ENCODE results near the gene GALNT18.

The GALNT18 gene

GRCh38 chr11:11441516-11441915 lies 180.3 kb downstream of the GALNT18 start:
- Histone ChIP-seq H3K27me3 (ENCODE audit: insufficient read depth, poor library complexity, severe bottlenecking) (no peaks in the 10 kb centered on the region), H3K4me3 (replicated peaks; ENCODE audit: insufficient read depth, low read length) (no peak overlapping the region), H3K27ac (replicated peaks) (no peak overlapping the region)
- no peak for DNase-seq (ENCODE audit: low read depth in 1 of 2, low spot score in 1 of 2)
- no peak for TF ChIP-seq GABPA (IDR thresholded peaks at IDR 0.05; ENCODE audit: low read depth)
- no peak for TF ChIP-seq SPI1 (IDR thresholded peaks at IDR 0.05; ENCODE audit: borderline replicate concordance, low read depth)
- TF ChIP-seq POLR2AphosphoS5 (IDR thresholded peaks at IDR 0.05; ENCODE audit: low read depth) = no peak
- TF ChIP-seq CTCF (IDR thresholded peaks at IDR 0.05; ENCODE audit: insufficient read depth, low read length) = no peak
- TF ChIP-seq, protein P1, sequence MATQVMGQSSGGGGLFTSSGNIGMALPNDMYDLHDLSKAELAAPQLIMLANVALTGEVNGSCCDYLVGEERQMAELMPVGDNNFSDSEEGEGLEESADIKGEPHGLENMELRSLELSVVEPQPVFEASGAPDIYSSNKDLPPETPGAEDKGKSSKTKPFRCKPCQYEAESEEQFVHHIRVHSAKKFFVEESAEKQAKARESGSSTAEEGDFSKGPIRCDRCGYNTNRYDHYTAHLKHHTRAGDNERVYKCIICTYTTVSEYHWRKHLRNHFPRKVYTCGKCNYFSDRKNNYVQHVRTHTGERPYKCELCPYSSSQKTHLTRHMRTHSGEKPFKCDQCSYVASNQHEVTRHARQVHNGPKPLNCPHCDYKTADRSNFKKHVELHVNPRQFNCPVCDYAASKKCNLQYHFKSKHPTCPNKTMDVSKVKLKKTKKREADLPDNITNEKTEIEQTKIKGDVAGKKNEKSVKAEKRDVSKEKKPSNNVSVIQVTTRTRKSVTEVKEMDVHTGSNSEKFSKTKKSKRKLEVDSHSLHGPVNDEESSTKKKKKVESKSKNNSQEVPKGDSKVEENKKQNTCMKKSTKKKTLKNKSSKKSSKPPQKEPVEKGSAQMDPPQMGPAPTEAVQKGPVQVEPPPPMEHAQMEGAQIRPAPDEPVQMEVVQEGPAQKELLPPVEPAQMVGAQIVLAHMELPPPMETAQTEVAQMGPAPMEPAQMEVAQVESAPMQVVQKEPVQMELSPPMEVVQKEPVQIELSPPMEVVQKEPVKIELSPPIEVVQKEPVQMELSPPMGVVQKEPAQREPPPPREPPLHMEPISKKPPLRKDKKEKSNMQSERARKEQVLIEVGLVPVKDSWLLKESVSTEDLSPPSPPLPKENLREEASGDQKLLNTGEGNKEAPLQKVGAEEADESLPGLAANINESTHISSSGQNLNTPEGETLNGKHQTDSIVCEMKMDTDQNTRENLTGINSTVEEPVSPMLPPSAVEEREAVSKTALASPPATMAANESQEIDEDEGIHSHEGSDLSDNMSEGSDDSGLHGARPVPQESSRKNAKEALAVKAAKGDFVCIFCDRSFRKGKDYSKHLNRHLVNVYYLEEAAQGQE (IDR thresholded peaks at IDR 0.05; ENCODE audit: insufficient replicate concordance, low read depth) = no peak

GRCh38 chr11:11441091-11441490 lies 180.7 kb downstream of the GALNT18 start:
- no peak for DNase-seq (ENCODE audit: low read depth in 1 of 2, low spot score in 1 of 2)
- H3K4me3 ChIP-seq (replicated peaks; ENCODE audit: insufficient read depth, low read length) = no peak overlapping the region
- TF ChIP-seq GABPA (IDR thresholded peaks at IDR 0.05; ENCODE audit: low read depth) = no peak
- TF ChIP-seq CTCF (IDR thresholded peaks at IDR 0.05; ENCODE audit: insufficient read depth, low read length) = no peak
- H3K27ac ChIP-seq (replicated peaks) = no peak overlapping the region
- H3K27me3 ChIP-seq (ENCODE audit: insufficient read depth, poor library complexity, severe bottlenecking) = no peaks in the 10 kb centered on the region

- no peak overlapping the region for H3K4me3 ChIP-seq (replicated peaks; ENCODE audit: insufficient read depth, low read length)
- DNase-seq (ENCODE audit: low read depth in 1 of 2, low spot score in 1 of 2) = no peak
- no peaks in the 10 kb centered on the region for H3K27me3 ChIP-seq (ENCODE audit: insufficient read depth, poor library complexity, severe bottlenecking)
- TF ChIP-seq SPI1 (IDR thresholded peaks at IDR 0.05; ENCODE audit: borderline replicate concordance, low read depth) = no peak
- no peak for TF ChIP-seq POLR2AphosphoS5 (IDR thresholded peaks at IDR 0.05; ENCODE audit: low read depth)
- TF ChIP-seq GABPA (IDR thresholded peaks at IDR 0.05; ENCODE audit: low read depth) = no peak
- TF ChIP-seq, protein P1 (IDR thresholded peaks at IDR 0.05; ENCODE audit: insufficient replicate concordance, low read depth) = no peak
- no peak for TF ChIP-seq CTCF (IDR thresholded peaks at IDR 0.05; ENCODE audit: insufficient read depth, low read length)
- H3K27ac ChIP-seq (replicated peaks) = no peak overlapping the region
Measured at GRCh38 chr11:11440144-11440543, 181.7 kb downstream of the GALNT18 start.

GRCh38 chr11:11439591-11439990 lies 182.2 kb downstream of the GALNT18 start:
- no peaks in the 10 kb centered on the region for H3K27me3 ChIP-seq (ENCODE audit: insufficient read depth, poor library complexity, severe bottlenecking)
- TF ChIP-seq SPI1 (IDR thresholded peaks at IDR 0.05; ENCODE audit: borderline replicate concordance, low read depth) (no peak), POLR2AphosphoS5 (IDR thresholded peaks at IDR 0.05; ENCODE audit: low read depth) (no peak), CTCF (IDR thresholded peaks at IDR 0.05; ENCODE audit: insufficient read depth, low read length) (no peak), GABPA (IDR thresholded peaks at IDR 0.05; ENCODE audit: low read depth) (no peak)
- TF ChIP-seq, protein P1 (IDR thresholded peaks at IDR 0.05; ENCODE audit: insufficient replicate concordance, low read depth) = no peak
- H3K4me3 ChIP-seq (replicated peaks; ENCODE audit: insufficient read depth, low read length) = no peak overlapping the region
- no peak for DNase-seq (ENCODE audit: low read depth in 1 of 2, low spot score in 1 of 2)
- no peak overlapping the region for H3K27ac ChIP-seq (replicated peaks)
